Measurements from ENCODE around the gene FBXL16.

GRCh38 chr16:715477-716199 lies 10.0 kb upstream of the FBXL16 start:
- TF ChIP-seq CREB1 (CRISPR knock-in tag; IDR thresholded peaks at IDR 0.05; ENCODE audit: low read depth) (no peak), CTCF (conservative IDR thresholded peaks at IDR 0.05; ENCODE audit: low read depth in 2 of 2) (peak; percentile 9 to 54; a peak in 3 of 4 replicates), REST (IDR thresholded peaks at IDR 0.05; ENCODE audit: unreplicated experiment) (no peak), NANOG (IDR thresholded peaks at IDR 0.05; ENCODE audit: borderline replicate concordance) (no peak), EZH2phosphoT487 (IDR thresholded peaks at IDR 0.05; ENCODE audit: unreplicated experiment) (no peak), POLR2AphosphoS5 (IDR thresholded peaks at IDR 0.05; ENCODE audit: low read depth) (no peak), EZH2 (IDR thresholded peaks at IDR 0.05; ENCODE audit: low read depth, unreplicated experiment) (peak; percentile 17), ZNF114 (CRISPR knock-in tag; IDR thresholded peaks at IDR 0.05) (no peak), JUNB (IDR thresholded peaks at IDR 0.05; ENCODE audit: unreplicated experiment) (no peak), STAT1 (IDR thresholded peaks at IDR 0.05; ENCODE audit: unreplicated experiment) (no peak), ETS1 (IDR thresholded peaks at IDR 0.05) (no peak), ZNF331 (CRISPR knock-in tag; IDR thresholded peaks at IDR 0.05; ENCODE audit: low read depth) (no peak)

All from GM23338 (cell line).